Brain microvascular endothelial cell (primary cell): ENCODE data around the gene MTMR2.

Source experiments
- DNase-seq: peaks from one replicate; pipeline ENCODE4 v3.0.0-alpha.2; 2020
- H3K27ac ChIP-seq: fragments of 250-450 bp; sonication (Bioruptor Pico); 2 replicates; pipeline ENCODE4 v1.5.1; 2020; ENCODE audit warnings: mild to moderate bottlenecking, moderate library complexity
- H3K27me3 ChIP-seq: fragments of 250-450 bp; sonication (Bioruptor Pico); replicated peaks from 2 replicates; pipeline ENCODE4 v1.5.1; 2020; ENCODE audit warnings: mild to moderate bottlenecking
- H3K36me3 ChIP-seq: fragments of 250-450 bp; sonication (Bioruptor Pico); replicated peaks from 2 replicates; pipeline ENCODE4 v1.5.1; 2020; ENCODE audit warnings: mild to moderate bottlenecking
- H3K4me3 ChIP-seq: 2 replicates; pipeline ENCODE4 v1.5.1; 2011; ENCODE audit warnings: low read depth, mild to moderate bottlenecking, control low read depth, low read length, moderate library complexity
- in situ Hi-C: cut with HindIII; loops from 2 replicates; pipeline ENCODE4 v1.10.0; 2017; ENCODE audit warnings: low sequenced_read_pairs, low pct_ligation_motif_present
- TF ChIP-seq, protein P1 (sequence below): IDR thresholded peaks from 2 replicates; pipeline ENCODE4 v1.5.1; 2011; ENCODE audit warnings: low read depth, mild to moderate bottlenecking, moderate library complexity, low read length, control low read depth, inconsistent platforms; ENCODE audit errors: missing control alignments

The MTMR2 gene

DNA sequence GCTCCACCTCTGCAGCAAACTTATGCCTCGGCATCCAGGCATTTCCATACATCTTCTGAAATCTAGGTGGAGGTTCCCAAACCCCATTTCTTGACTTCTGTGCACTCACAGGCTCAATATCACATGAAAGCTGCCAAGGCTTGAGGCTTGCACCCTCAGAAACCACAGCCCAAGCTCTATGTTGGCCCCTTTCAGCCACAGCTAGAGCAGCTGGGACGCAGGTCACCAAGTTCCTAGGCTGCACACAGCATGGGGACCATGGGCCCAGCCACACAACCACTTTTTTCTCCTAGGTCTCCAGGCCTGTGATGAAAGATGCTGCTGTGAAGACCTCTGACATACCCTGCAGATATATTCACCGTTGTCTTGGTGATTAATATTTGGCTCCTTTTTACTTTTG is 24.7 kb upstream of the MTMR2 start:
- TF ChIP-seq, protein P1, sequence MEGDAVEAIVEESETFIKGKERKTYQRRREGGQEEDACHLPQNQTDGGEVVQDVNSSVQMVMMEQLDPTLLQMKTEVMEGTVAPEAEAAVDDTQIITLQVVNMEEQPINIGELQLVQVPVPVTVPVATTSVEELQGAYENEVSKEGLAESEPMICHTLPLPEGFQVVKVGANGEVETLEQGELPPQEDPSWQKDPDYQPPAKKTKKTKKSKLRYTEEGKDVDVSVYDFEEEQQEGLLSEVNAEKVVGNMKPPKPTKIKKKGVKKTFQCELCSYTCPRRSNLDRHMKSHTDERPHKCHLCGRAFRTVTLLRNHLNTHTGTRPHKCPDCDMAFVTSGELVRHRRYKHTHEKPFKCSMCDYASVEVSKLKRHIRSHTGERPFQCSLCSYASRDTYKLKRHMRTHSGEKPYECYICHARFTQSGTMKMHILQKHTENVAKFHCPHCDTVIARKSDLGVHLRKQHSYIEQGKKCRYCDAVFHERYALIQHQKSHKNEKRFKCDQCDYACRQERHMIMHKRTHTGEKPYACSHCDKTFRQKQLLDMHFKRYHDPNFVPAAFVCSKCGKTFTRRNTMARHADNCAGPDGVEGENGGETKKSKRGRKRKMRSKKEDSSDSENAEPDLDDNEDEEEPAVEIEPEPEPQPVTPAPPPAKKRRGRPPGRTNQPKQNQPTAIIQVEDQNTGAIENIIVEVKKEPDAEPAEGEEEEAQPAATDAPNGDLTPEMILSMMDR = no peak
- Histone ChIP-seq H3K27ac (no peak overlapping the region), H3K36me3 (no peaks in the 10 kb centered on the region), H3K4me3 (no peak overlapping the region), H3K27me3 (no peaks in the 10 kb centered on the region)
- no peak for DNase-seq
- in situ Hi-C loops = no loop called here

DNA sequence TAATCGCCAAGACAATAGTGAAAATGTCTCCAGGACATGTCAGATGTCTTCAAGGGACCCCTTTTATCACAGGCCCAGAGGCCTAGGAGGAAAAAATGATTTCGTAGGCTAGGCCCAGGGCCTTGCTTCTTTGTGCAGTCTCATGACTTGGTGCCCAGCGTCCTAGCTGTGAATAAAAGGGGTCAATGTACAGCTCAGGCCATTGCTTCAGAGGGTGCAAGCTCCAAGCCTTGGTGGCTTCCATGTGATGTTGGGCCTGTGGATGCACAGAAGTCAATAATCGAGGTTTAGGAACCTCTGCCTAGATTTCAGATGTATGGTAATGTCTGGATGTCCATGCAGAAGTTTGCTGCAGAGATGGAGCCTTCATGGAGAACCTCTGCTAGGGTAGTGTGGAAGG is 20.7 kb upstream of the MTMR2 start:
- Histone ChIP-seq H3K27me3 (no peaks in the 10 kb centered on the region), H3K4me3 (no peak overlapping the region), H3K27ac (no peak overlapping the region), H3K36me3 (no peaks in the 10 kb centered on the region)
- TF ChIP-seq, protein P1 = no peak
- in situ Hi-C loops = no loop called here
- no peak for DNase-seq

DNA sequence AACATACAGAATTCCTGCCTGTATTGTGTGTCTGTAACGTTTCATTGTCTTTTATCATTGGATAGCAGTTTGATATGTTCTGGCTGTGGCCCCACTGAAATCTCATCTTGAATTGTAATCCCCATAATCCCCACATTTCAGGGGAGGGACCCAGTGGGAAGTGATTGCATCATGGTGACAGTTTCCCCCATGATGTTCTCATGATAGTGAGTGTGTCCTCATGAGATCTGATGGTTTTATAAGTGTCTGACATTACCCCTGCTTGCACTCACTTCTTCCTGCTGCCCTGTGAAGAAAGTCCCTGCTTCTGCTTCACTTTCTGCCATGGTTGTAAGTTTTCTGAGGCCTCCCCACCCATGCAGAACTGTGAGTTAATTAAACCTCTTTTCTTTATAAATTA is 19.6 kb upstream of the MTMR2 start:
- TF ChIP-seq, protein P1 = no peak
- Histone ChIP-seq H3K27me3 (no peaks in the 10 kb centered on the region), H3K27ac (no peak overlapping the region), H3K36me3 (no peaks in the 10 kb centered on the region), H3K4me3 (no peak overlapping the region)
- DNase-seq = no peak
- in situ Hi-C loops = no loop called here

DNA sequence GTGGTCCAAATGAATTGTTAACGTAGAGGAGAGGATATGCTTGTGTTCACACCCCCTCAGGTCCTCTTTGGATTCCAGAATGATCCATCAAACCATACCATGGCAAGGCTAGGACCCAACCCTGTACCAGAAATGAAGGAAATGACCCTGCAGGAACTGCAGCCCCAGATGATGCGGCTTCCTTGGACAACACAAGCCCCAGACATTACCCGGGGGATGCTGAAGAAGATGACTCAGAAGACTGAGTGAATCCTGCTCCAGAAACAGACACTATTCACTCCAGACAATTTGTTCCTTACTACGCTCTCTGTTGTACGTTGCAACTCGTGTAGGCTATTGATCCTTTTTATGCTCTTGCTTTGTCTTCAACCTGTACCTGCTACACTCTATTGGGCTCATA is 15.2 kb upstream of the MTMR2 start:
- DNase-seq = no peak
- Histone ChIP-seq H3K36me3 (no peaks in the 10 kb centered on the region), H3K27ac (no peak overlapping the region), H3K4me3 (no peak overlapping the region), H3K27me3 (no peaks in the 10 kb centered on the region)
- in situ Hi-C loops = no loop called here
- TF ChIP-seq, protein P1 = no peak

DNA sequence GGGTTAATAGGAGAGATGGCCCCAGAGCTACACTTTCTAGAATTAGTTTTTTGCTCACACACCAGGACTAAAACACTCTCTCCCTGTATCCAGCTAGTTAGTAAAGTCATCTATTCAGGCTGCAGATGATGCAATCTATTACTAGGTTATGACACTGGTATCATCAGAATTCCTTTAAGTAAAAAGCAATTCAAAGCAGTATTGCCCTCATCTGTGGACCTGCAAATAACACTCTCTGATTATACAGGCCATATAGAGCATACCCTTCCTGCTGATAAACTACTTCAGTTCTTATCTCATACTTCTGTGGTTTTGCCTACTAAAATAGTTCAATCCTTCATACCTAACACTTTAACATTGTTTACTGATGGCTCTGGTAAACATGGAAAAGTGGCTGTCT is 13.5 kb upstream of the MTMR2 start:
- in situ Hi-C loops = no loop called here
- DNase-seq = no peak
- no peaks in the 10 kb centered on the region for H3K27me3 ChIP-seq
- H3K36me3 ChIP-seq = no peaks in the 10 kb centered on the region
- TF ChIP-seq, protein P1 = no peak
- no peak overlapping the region for H3K27ac ChIP-seq
- H3K4me3 ChIP-seq = no peak overlapping the region

DNA sequence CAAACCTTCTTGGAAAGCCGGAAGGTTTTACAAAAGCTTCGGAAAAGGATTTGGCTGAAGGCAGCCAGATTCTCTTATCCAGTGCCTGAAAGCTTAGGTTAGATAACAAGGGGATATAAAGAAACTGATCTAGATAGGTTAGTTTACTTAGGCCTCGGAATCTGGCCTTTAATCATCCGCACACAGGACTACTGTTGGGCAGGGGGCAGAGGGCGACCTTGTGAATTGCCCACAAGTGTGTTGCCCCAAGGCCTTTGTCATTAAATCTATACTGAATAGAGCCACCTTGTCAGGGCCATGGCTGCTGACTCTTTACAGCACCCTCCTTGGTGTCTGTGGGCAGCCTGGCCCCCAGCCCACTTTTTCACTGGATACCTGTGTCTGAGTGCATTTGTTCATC is 9.7 kb upstream of the MTMR2 start:
- DNase-seq = no peak
- H3K27ac ChIP-seq = no peak overlapping the region
- in situ Hi-C loops = no loop called here
- TF ChIP-seq, protein P1 = no peak
- H3K27me3 ChIP-seq = no peaks in the 10 kb centered on the region
- no peak overlapping the region for H3K4me3 ChIP-seq
- no peaks in the 10 kb centered on the region for H3K36me3 ChIP-seq
